ENCODE data around the gene LGR6.
"Not testable (repeated sequence)": the region's sequence is repeated elsewhere in the genome, so short reads cannot be mapped to it uniquely, and the experiment has no call there.

Gene LGR6

GRCh38 chr1:202159534-202160371 lies 33.8 kb upstream of the LGR6 start:
- peak; percentile 66 for DNase-seq

- DNase-seq, result peak; percentile 82
Measured at GRCh38 chr1:202160377-202160940, 33.1 kb upstream of the LGR6 start, which contains the start of gene PTPN7. Gene PTPN7, minus strand, starts transcription at chr1:202160602. Its CDS starts 1,200 bp downstream, at chr1:202159402.

- no peak for DNase-seq
Measured at GRCh38 chr1:202161151-202162046, 32.2 kb upstream of the LGR6 start.

- DNase-seq, result no peak
Measured at GRCh38 chr1:202162047-202162417, 31.6 kb upstream of the LGR6 start.

GRCh38 chr1:202162418-202163280 lies 30.9 kb upstream of the LGR6 start:
- no peak for DNase-seq

- no peak for DNase-seq
Measured at GRCh38 chr1:202163281-202164270, 30.0 kb upstream of the LGR6 start.

GRCh38 chr1:202164271-202165037 lies 29.1 kb upstream of the LGR6 start:
- DNase-seq, result peak; percentile 72

GRCh38 chr1:202165267-202165941 lies 28.2 kb upstream of the LGR6 start:
- DNase-seq, result no peak

- DNase-seq, result no peak
Measured at GRCh38 chr1:202165942-202166843, 27.4 kb upstream of the LGR6 start.

- DNase-seq, result not testable (repeated sequence)
Measured at GRCh38 chr1:202167054-202167453, 26.5 kb upstream of the LGR6 start.

GRCh38 chr1:202167708-202168415 lies 25.7 kb upstream of the LGR6 start:
- no peak for DNase-seq

- no peak for DNase-seq
Measured at GRCh38 chr1:202168861-202169260, 24.7 kb upstream of the LGR6 start.

GRCh38 chr1:202170726-202171125 lies 22.9 kb upstream of the LGR6 start:
- DNase-seq, result no peak

- DNase-seq, result no peak
Measured at GRCh38 chr1:202171292-202172014, 22.1 kb upstream of the LGR6 start.

GRCh38 chr1:202172015-202172355 lies 21.6 kb upstream of the LGR6 start:
- no peak for DNase-seq

GRCh38 chr1:202173993-202174392 lies 19.6 kb upstream of the LGR6 start:
- DNase-seq, result no peak
